Measurements from ENCODE around the gene TMEM50B. TPM values are rescaled to one million over a fixed set of nuclear protein-coding genes. Genes with fewer than 3 reads are reported as not detected.
"Not testable (repeated sequence)": the region's sequence is repeated elsewhere in the genome, so short reads cannot be mapped to it uniquely, and the experiment has no call there.

TMEM50B gene
- total and polyA plus RNA-seq, 2 donors (not counting 1 experiment from before 2014, with no cell fraction given), result 28.4 to 60.8 TPM

GRCh38 chr21:33412832-33413519 is 66.8 kb downstream of the TMEM50B start:
- no peak overlapping the region for H3K4me3 ChIP-seq (replicated peaks in 1 of 4; ENCODE audit: control extremely low read depth in 1 of 4, insufficient read depth in 1 of 4, low read depth in 3 of 4, low read length in 4 of 4)
- H3K36me3 ChIP-seq (ENCODE audit: control insufficient read depth, insufficient read depth, low read length), result peaks cover 11% of the 10 kb centered on the region
- no peaks in the 10 kb centered on the region for H3K4me1 ChIP-seq (ENCODE audit: control insufficient read depth, extremely low read depth, insufficient read depth, low read length)
- H4K20me1 ChIP-seq (ENCODE audit: control insufficient read depth, extremely low read depth, insufficient read depth, low read length), result peaks cover 2% of the 10 kb centered on the region
- H3K27ac ChIP-seq (ENCODE audit: insufficient read depth, low read length), result no peak overlapping the region
- peaks cover 37% of the 10 kb centered on the region for H3K79me2 ChIP-seq (ENCODE audit: control insufficient read depth, insufficient read depth, low read length)
- H3K9me3 ChIP-seq (ENCODE audit: control insufficient read depth, insufficient read depth, low read depth, low read length), result no peaks in the 10 kb centered on the region
- H3K27me3 ChIP-seq (ENCODE audit: control insufficient read depth, insufficient read depth, low read length), result no peaks in the 10 kb centered on the region
- H3K4me2 ChIP-seq (ENCODE audit: extremely low read depth, insufficient read depth, low read length), result no peak overlapping the region
- DNase-seq (ENCODE audit: low read depth in 2 of 2), result no peak
- H3K9ac ChIP-seq (ENCODE audit: insufficient read depth, low read length), result no peak overlapping the region
- H2AFZ ChIP-seq (ENCODE audit: low read length), result no peak overlapping the region
- TF ChIP-seq EZH2 (IDR thresholded peaks at IDR 0.05; ENCODE audit: low read length, missing control alignments) (no peak), CTCF (conservative IDR thresholded peaks at IDR 0.05 in 1 of 2, IDR thresholded peaks at IDR 0.05 in 1 of 2; ENCODE audit: low read depth in 1 of 2, low read length in 2 of 2) (no peak)

DNA sequence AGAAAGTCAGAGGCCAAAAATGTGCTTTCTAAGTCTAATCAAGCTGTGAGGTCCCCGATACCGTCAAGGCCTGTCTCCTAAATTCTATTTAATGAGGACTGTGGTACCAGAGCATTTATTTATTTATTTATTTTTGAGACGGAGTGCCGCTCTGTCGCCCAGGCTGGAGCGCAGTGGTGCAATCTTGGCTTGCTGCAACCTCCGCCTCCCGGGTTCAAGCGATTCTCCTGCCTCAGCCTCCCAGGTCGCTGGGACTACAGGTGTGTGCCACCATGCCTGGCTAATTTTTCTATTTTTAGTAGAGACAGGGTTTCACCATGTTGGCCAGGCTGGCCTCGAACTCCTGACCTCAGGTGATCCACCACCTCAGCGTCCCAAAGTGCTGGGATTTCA is 67.3 kb downstream of the TMEM50B start:
- not testable (repeated sequence) for H3K27me3 ChIP-seq (ENCODE audit: control insufficient read depth, insufficient read depth, low read length); H4K20me1 ChIP-seq (ENCODE audit: control insufficient read depth, extremely low read depth, insufficient read depth, low read length); H3K4me2 ChIP-seq (ENCODE audit: extremely low read depth, insufficient read depth, low read length); DNase-seq (ENCODE audit: low read depth in 2 of 2); H3K4me1 ChIP-seq (ENCODE audit: control insufficient read depth, extremely low read depth, insufficient read depth, low read length); H3K9me3 ChIP-seq (ENCODE audit: control insufficient read depth, insufficient read depth, low read depth, low read length); H3K4me3 ChIP-seq (replicated peaks in 1 of 4; ENCODE audit: control extremely low read depth in 1 of 4, insufficient read depth in 1 of 4, low read depth in 3 of 4, low read length in 4 of 4); H3K9ac ChIP-seq (ENCODE audit: insufficient read depth, low read length); H2AFZ ChIP-seq (ENCODE audit: low read length); H3K27ac ChIP-seq (ENCODE audit: insufficient read depth, low read length)
- Histone ChIP-seq H3K79me2 (ENCODE audit: control insufficient read depth, insufficient read depth, low read length) (peaks cover 39% of the 10 kb centered on the region), H3K36me3 (ENCODE audit: control insufficient read depth, insufficient read depth, low read length) (peaks cover 11% of the 10 kb centered on the region)

DNA sequence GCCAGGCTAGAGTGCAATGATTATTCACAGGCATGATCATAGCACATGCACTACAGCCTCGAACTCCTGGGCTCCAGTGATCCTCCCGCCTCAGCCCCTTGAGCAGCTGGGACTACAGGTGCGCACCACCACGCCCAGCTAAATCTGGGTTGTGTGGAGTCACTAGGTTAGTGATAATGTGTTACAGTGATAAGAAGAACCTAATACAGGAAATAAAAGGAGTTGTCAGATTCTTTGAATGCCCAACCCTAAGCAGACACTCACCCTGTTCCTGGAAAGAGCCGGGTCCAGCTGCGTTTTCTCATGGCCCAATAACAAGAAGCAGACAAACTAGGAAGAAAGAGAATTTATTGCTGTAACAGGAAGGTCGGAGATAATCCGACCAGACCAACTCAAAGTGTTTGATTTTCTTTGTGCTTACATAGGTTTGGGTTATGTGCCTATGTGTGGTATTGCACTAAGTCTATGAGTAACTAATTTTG is 67.8 kb downstream of the TMEM50B start:
- H3K9ac ChIP-seq (ENCODE audit: insufficient read depth, low read length), result no peak overlapping the region
- no peak for DNase-seq (ENCODE audit: low read depth in 2 of 2)
- no peaks in the 10 kb centered on the region for H3K9me3 ChIP-seq (ENCODE audit: control insufficient read depth, insufficient read depth, low read depth, low read length)
- no peaks in the 10 kb centered on the region for H3K4me1 ChIP-seq (ENCODE audit: control insufficient read depth, extremely low read depth, insufficient read depth, low read length)
- peaks cover 43% of the 10 kb centered on the region for H3K79me2 ChIP-seq (ENCODE audit: control insufficient read depth, insufficient read depth, low read length)
- H3K36me3 ChIP-seq (ENCODE audit: control insufficient read depth, insufficient read depth, low read length), result peaks cover 11% of the 10 kb centered on the region
- no peaks in the 10 kb centered on the region for H3K27me3 ChIP-seq (ENCODE audit: control insufficient read depth, insufficient read depth, low read length)
- no peak for TF ChIP-seq CTCF (conservative IDR thresholded peaks at IDR 0.05 in 1 of 2, IDR thresholded peaks at IDR 0.05 in 1 of 2; ENCODE audit: low read depth in 1 of 2, low read length in 2 of 2)
- no peak for TF ChIP-seq EZH2 (IDR thresholded peaks at IDR 0.05; ENCODE audit: low read length, missing control alignments)
- no peak overlapping the region for H3K27ac ChIP-seq (ENCODE audit: insufficient read depth, low read length)
- no peak overlapping the region for H3K4me3 ChIP-seq (replicated peaks in 1 of 4; ENCODE audit: control extremely low read depth in 1 of 4, insufficient read depth in 1 of 4, low read depth in 3 of 4, low read length in 4 of 4)
- H2AFZ ChIP-seq (ENCODE audit: low read length), result no peak overlapping the region
- H4K20me1 ChIP-seq (ENCODE audit: control insufficient read depth, extremely low read depth, insufficient read depth, low read length), result peaks cover 2% of the 10 kb centered on the region
- H3K4me2 ChIP-seq (ENCODE audit: extremely low read depth, insufficient read depth, low read length), result no peak overlapping the region

Data from fibroblast of lung (primary cell).